Fibroblast of villous mesenchyme (primary cell): Measurements from ENCODE around the gene CALR. TPM values are rescaled to one million over a fixed set of nuclear protein-coding genes. Genes with fewer than 3 reads are reported as not detected.
A peak's percentile ranks its signal among the peaks of the same experiment; 100 is the strongest.
"Not testable (repeated sequence)": the region's sequence is repeated elsewhere in the genome, so short reads cannot be mapped to it uniquely, and the experiment has no call there.

ENCODE experiments used
- DNase-seq: peaks from one replicate; pipeline ENCODE4 v3.0.0-alpha.2; 2010; ENCODE audit warnings: low read depth
- H3K4me3 ChIP-seq: 2 replicates; pipeline ENCODE4 v1.5.1; 2011; ENCODE audit warnings: low read depth, mild to moderate bottlenecking, low read length
- CTCF ChIP-seq: IDR thresholded peaks from 2 replicates; pipeline ENCODE4 v1.5.1; 2012; ENCODE audit warnings: low read depth, mild to moderate bottlenecking, low read length; ENCODE audit not compliant: insufficient read depth
- total RNA-seq: library from RNA; depleted of rRNA; stranded (reverse); fragments of >200 nt; gene quantifications from 2 replicates; pipeline ENCODE4 v1.2.3, GENCODE V29; 2012

The CALR gene
- total RNA-seq, 1 donor, result 2,588 TPM

- no peak overlapping the region for H3K4me3 ChIP-seq
- TF ChIP-seq CTCF, result no peak
- DNase-seq, result no peak
Measured at GRCh38 chr19:12974301-12975220, 36.2 kb downstream of the CALR start.

- no peak for DNase-seq
- TF ChIP-seq CTCF, result no peak
- H3K4me3 ChIP-seq, result no peak overlapping the region
Measured at GRCh38 chr19:12975221-12975741, 36.9 kb downstream of the CALR start.

GRCh38 chr19:12976109-12976508 is 37.7 kb downstream of the CALR start:
- not testable (repeated sequence) for H3K4me3 ChIP-seq, DNase-seq

GRCh38 chr19:12979974-12980373 is 41.6 kb downstream of the CALR start:
- TF ChIP-seq CTCF, result no peak
- no peak overlapping the region for H3K4me3 ChIP-seq
- no peak for DNase-seq

GRCh38 chr19:12982648-12983047 is 44.2 kb downstream of the CALR start:
- no peak overlapping the region for H3K4me3 ChIP-seq
- no peak for DNase-seq
- TF ChIP-seq CTCF, result no peak

- no peak for DNase-seq
- TF ChIP-seq CTCF, result no peak
- peak overlapping the region; percentile 26 for H3K4me3 ChIP-seq
Measured at GRCh38 chr19:12983091-12983490, 44.7 kb downstream of the CALR start.

GRCh38 chr19:12983542-12984142 is 45.2 kb downstream of the CALR start:
- DNase-seq, result peak; percentile 77
- peak; percentile 81 for TF ChIP-seq CTCF
- H3K4me3 ChIP-seq, result peak overlapping the region; percentile 26
